Mucosa of descending colon (tissue), 3 donors: ENCODE measurements around the gene HIVEP1. TPM values are rescaled to one million over a fixed set of nuclear protein-coding genes. Genes with fewer than 3 reads are reported as not detected.

ENCODE experiments used
- ATAC-seq: fragments of 200-7000 bp; cut with Tn5 transposase; one replicate; pipeline ENCODE4 v1.9.1; 2020; ENCODE audit warnings: mild to moderate bottlenecking, moderate library complexity
- DNase-seq, 3 donors: peaks; one replicate each; pipeline ENCODE4 v3.0.0-alpha.2; 2020
- H3K36me3 ChIP-seq: fragments of 200-600 bp; one replicate; pipeline ENCODE4 v1.8.0; 2021; ENCODE audit warnings: low read depth, mild to moderate bottlenecking
- H3K4me1 ChIP-seq: fragments of 200-600 bp; one replicate; pipeline ENCODE4 v1.8.0; 2021; ENCODE audit warnings: low read depth, mild to moderate bottlenecking
- H3K4me3 ChIP-seq: fragments of 200-600 bp; one replicate; pipeline ENCODE4 v1.8.0; 2021; ENCODE audit warnings: mild to moderate bottlenecking
- H3K9me3 ChIP-seq: fragments of 200-600 bp; one replicate; pipeline ENCODE4 v1.8.0; 2021; ENCODE audit warnings: mild to moderate bottlenecking
- CTCF ChIP-seq: fragments of 200-600 bp; IDR thresholded peaks from one replicate; pipeline ENCODE4 v1.8.0; 2022; ENCODE audit warnings: antibody characterized with exemption, mild to moderate bottlenecking
- intact Hi-C, 2 donors: fragments of 100-400 bp; cut with DNase I in 1 of 2; cut with micrococcal nuclease in 1 of 2; formaldehyde crosslinking; loops; one replicate each; pipeline versions ENCODE4 v1.11.0 to v1.11.1; 2022; cut with DNase I, micrococcal nuclease
- total RNA-seq, 3 donors: library from RNA; stranded (reverse); fragmentation: NEBNext Ultra II Directional in 2 of 3; extraction: Animal tissue kit (Norgen Biotek cat#: 25700) in 2 of 3; gene quantifications; one replicate each; pipeline versions ENCODE4 v1.2.1 to v1.2.4, GENCODE V29; 2021 to 2023
- donor health status: DM: no; HTN: no; CAD: no; lungs with moderate emphysema.
- donor health status: DM: no; HTN: no; CAD: no.
- donor health status: DM: no; HTN: yes; CAD: no.

The HIVEP1 gene
- total RNA-seq, 3 donors from 2014 or later = 27.6 to 37.3 (median 35.8) TPM

DNA sequence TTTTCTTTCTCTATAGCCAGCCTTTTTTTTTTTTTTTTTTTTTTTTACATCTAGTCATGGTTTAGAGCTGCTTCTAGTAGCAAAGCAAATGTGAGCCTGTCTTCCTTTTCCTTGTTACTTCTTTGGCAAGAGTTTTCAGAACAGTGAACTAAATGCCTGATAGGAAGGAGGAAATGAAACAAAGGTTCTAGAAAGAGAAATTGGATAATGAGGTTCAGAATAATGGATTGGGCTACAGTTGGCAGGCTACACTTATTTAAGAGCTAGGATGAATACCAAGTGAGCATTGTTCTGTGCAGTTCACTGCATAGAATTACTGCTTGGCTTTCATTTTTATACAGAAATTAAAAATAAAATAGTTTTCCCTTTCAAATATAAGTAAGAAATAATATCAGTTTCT, 78.6 kb downstream of the HIVEP1 start:
- Histone ChIP-seq H3K4me3 (no peak overlapping the region), H3K9me3 (no peaks in the 10 kb centered on the region), H3K4me1 (peaks cover 4% of the 10 kb centered on the region), H3K36me3 (no peaks in the 10 kb centered on the region)
- no peak for TF ChIP-seq CTCF
- intact Hi-C loops = no loop called here
- ATAC-seq = no peak
- DNase-seq = no peak

- ATAC-seq = no peak
- H3K9me3 ChIP-seq = no peaks in the 10 kb centered on the region
- intact Hi-C loops = no loop called here
These were observed 80.7 kb downstream of the HIVEP1 start for GRCh38 chr6:12092762-12093161.

GRCh38 chr6:12094689-12095088, 82.6 kb downstream of the HIVEP1 start:
- Histone ChIP-seq H3K36me3 (no peaks in the 10 kb centered on the region), H3K4me3 (no peak overlapping the region), H3K9me3 (no peaks in the 10 kb centered on the region), H3K4me1 (peaks cover 4% of the 10 kb centered on the region)
- intact Hi-C loops = no loop called here
- TF ChIP-seq CTCF = no peak
- ATAC-seq = no peak
- DNase-seq = no peak

More at GRCh38 chr6:12092762-12093161, 80.7 kb downstream of the HIVEP1 start:
- peaks cover 4% of the 10 kb centered on the region for H3K4me1 ChIP-seq
- no peak for DNase-seq
- H3K4me3 ChIP-seq = no peak overlapping the region
- no peak for TF ChIP-seq CTCF
- H3K36me3 ChIP-seq = no peaks in the 10 kb centered on the region

GRCh38 chr6:12096342-12096741, 84.2 kb downstream of the HIVEP1 start:
- ATAC-seq = no peak
- Histone ChIP-seq H3K9me3 (no peaks in the 10 kb centered on the region), H3K36me3 (no peaks in the 10 kb centered on the region), H3K4me3 (no peak overlapping the region), H3K4me1 (peaks cover 4% of the 10 kb centered on the region)
- DNase-seq = no peak
- no peak for TF ChIP-seq CTCF
- intact Hi-C loops = no loop called here

DNA sequence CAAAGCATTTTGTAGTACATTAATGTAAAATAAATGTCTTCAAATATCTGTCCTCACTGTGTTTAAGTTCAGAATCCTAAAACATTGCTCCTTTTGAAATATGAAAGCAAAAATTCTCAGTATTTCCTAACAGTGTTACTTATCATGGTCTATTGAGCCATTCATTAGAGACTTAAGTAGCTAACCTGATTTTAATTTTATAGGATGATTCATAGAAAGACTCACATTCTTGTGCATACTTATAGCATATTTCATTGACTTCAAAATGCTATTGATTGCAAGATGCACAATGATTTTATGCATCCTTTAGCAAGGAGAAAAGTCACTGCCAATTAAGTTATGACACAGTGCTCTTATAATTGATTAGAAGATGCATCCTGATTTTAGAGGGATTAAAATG, 85.7 kb downstream of the HIVEP1 start:
- TF ChIP-seq CTCF = no peak
- Histone ChIP-seq H3K4me3 (no peak overlapping the region), H3K9me3 (no peaks in the 10 kb centered on the region), H3K36me3 (no peaks in the 10 kb centered on the region), H3K4me1 (peaks cover 4% of the 10 kb centered on the region)
- ATAC-seq (no peak), DNase-seq (no peak)
- intact Hi-C loops = no loop called here
